NOMO-1 treated with DMSO at 0.1 percent for 48 hours (cell line): ENCODE measurements around the gene HIGD1C.
"Not testable (repeated sequence)": the region's sequence is repeated elsewhere in the genome, so short reads cannot be mapped to it uniquely, and the experiment has no call there.

Experiments used
- DNase-seq: peaks from one replicate; lab custom pipeline; 2025; ENCODE audit not compliant: unreplicated experiment; lab: John Stamatoyannopoulos, UW

Gene HIGD1C

GRCh38 chr12:50952510-50952909 lies at the start of gene HIGD1C:
HIGD1C (plus strand) TSS chr12:50952544; CDS start chr12:50953999, 1,455 bp downstream.
- no peak for DNase-seq

DNA sequence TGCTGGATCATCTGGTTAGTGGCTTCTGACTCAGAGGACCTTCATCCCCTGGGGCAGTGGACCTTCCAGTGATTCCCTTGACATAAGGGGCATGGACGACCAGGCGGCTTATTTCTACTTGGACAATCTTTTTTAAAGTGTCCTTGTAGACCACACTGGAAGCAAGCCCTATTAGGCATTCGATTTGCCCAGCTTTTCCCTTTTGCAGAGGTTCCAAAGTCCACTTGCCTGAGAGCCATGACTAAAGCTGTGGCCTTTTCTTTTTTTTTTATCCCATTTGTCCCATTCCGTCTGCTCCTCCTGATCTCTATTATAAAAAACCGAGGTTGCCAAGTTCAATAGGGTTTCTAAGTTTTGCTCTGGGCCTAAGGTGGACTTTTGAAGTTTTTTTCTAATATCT lies 43.9 kb upstream of the HIGD1C start:
- not testable (repeated sequence) for DNase-seq

DNA sequence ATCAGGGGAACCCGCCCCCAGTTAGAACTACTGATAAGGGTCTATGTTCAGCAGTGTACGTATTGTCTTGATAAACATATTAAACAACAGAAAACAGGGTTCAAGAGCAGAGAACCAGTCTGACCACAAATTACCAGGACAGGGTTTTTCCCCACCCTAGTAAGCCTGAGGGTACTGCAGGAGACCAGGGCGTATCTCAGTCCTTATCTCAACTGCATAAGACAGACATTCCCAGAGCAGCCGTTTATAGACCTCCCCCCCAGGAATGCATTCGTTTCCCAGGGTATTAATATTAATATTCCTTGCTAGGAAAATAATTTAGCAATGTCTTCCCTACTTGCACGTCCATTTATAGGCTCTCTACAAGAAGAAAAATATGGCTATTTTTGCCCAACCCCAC lies 40.0 kb upstream of the HIGD1C start:
- not testable (repeated sequence) for DNase-seq

GRCh38 chr12:50913224-50913623 lies 39.1 kb upstream of the HIGD1C start:
- DNase-seq: no peak

DNA sequence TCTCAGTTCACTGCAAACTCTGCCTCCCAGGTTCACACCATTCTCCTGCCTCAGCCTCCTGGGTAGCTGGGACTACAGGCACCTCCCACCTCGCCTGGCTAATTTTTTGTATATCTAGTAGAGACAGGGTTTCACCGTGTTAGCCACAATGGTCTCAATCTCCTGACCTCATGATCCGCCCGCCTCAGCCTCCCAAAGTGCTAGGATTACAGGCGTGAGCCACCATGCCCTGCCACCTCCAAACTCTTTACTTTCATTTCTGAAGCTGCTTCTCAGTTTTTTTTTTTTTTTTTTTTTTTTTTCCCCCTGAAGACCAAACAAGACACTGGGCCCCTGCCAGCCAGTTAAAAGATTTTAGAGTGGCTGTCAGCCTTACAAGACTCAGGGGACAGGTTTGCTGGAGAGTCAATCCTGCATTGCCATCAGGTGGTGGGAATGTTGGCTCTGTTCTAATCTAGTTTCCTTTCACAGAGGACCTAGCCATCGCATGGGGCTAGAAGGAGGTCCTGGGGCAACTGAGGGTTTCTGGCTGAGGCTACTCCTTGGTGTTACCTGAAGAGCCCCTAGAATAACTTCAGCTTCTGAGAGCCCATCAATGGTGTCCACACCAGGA lies 37.4 kb upstream of the HIGD1C start:
- DNase-seq: no peak

DNA sequence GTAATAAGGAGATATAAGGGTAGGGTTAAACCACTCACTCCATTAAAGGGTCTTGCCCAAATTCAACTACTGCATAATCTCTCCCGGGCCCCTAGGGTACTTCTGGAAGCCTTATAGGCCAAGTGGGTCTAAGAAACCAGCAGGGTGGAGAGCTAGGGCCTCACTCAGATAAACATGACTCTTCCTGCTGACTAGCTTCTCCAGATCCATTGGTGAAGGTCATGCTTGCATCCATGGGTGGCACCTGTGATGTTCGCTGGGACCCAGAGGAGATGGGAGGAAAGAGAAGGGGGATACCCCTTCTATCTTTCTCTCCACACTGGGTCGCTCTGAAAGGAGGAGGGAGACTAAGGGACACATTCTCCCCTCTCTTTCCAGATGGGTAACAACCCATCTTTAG lies 36.1 kb upstream of the HIGD1C start:
- no peak for DNase-seq

DNA sequence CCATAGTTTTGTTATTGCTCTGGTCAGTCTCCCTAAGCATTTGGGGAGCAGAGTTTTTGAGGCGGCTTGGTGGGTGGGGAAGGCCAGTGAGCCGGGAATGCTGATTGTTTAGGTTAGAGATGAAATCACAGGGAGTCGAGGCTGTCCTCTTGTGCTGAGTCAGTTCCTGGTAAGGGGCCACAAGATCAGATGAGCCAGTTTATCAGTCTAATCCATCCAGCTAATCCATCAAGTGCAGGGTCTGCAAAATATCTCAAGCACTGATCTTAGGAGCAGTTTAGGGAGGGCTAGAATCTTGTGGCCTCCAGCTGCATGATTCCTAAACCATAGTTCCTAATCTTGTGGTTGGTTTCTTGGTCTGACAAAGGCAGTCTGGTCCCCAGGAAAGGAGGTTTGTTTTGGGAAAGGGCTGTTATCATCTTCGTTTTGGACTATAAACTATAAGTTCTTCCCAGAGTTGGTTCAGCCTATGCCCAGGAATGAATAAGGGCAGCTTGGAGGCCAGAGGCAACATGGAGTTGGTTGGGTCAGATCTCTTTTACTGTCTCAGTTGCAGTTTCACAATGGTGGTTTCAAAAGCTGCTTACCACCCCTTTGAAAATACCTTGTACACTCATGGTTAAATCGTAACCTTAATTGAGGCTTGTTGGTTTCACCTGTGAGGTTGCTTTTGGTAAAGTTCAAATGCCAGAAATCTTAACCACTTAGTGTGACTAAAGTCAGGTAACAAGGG lies 33.6 kb upstream of the HIGD1C start:
- no peak for DNase-seq

- no peak for DNase-seq
These were observed 29.5 kb upstream of the HIGD1C start for GRCh38 chr12:50922820-50923219.

- peak; percentile 35 for DNase-seq
These were observed 28.8 kb upstream of the HIGD1C start for GRCh38 chr12:50923361-50924130.

DNA sequence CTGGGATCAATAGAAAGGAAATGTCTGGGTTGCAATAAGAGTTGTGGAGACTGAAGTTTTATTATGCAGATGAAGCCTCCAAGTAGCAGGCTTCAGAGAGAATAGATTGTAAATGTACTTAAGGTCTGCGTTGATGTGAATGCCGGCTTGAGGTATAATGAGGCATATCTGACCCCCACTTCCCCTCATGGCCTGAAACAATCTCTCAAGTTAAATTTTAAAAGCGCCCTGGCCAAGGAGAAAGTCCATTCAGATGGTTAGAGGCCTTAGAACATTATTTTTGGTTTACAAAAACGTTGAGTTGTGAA lies 28.3 kb upstream of the HIGD1C start:
- no peak for DNase-seq

DNA sequence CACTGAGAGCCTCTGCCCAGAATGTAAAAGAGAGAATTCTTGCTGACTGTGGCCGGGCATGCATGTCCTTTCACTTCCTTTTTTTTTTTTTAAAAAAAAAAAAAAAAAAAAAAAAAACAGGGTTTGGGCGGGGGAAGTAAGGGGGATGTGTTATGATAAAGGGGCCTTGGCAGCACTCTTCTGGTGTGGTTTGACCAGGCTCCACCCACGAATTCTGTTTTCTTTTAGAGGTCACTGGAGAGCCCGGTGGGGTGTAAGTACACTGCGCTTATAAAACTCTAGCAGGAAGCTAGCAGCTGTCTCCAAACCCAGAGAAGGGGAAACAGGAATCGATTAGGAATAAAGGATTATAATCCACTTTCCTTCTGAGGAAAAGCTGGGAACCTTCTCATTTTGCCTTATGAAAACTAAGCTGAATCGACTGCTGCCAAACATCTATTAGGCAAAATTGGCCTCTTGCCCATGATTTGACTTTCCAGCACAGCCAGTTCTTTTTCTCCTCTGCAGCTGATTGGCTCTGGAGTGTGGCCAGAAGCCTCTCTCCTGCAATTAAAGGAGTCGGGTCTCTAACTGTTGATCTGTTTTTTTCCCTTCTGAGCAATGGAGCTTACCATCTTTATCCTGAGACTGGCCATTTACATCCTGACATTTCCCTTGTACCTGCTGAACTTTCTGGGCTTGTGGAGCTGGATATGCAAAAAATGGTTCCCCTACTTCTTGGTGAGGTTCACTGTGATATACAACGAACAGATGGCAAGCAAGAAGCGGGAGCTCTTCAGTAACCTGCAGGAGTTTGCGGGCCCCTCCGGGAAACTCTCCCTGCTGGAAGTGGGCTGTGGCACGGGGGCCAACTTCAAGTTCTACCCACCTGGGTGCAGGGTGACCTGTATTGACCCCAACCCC lies 27.7 kb upstream of the HIGD1C start:
- DNase-seq: peak; percentile 95

DNA sequence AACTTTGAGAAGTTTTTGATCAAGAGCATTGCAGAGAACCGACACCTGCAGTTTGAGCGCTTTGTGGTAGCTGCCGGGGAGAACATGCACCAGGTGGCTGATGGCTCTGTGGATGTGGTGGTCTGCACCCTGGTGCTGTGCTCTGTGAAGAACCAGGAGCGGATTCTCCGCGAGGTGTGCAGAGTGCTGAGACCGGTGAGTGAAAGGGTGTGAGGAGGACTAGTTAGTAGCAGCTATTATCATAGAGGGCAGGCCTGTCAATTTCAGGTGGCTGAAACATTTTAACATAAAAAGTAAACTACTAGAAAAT lies 27.0 kb upstream of the HIGD1C start:
- DNase-seq: peak; percentile 10

- DNase-seq: no peak
These were observed 26.4 kb upstream of the HIGD1C start for GRCh38 chr12:50925920-50926319.

DNA sequence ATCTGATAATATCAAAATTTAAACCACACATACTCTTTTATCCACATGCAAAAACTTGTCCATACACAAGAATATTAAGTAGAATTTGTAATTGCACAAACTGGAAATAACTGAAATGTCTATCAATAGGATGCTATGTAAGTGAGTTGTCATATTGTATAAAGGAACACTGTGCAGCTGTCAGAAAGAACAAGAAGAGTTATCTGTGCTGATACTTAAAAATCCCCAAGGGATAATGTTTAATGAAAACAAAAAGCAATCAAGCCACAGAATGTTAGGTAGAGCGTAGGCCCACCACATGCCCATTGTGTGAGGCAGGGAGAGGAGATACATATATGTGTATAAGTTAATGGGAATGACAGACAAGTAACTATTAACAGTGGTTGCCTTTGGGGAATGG lies 25.9 kb upstream of the HIGD1C start:
- no peak for DNase-seq

- not testable (repeated sequence) for DNase-seq
These were observed 25.4 kb upstream of the HIGD1C start for GRCh38 chr12:50926932-50927331.

DNA sequence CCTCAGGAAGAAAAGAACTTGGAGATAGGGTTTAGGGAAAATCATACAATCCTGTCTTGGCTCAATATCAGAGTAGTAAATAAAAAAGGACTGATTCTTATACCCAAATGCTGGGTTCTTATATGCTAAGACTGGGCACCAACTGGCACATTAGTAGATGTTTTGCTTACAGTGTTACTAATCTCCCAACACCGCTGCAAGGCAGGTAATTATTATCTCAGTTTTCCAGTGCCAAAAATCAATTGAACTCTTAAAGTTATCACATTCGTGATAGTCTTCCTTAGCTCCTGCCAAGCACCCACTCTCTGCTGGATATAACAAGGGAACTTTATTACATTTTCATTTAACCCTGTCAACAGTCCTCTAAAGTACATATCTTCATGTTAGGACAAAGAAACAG lies 25.0 kb upstream of the HIGD1C start:
- no peak for DNase-seq

DNA sequence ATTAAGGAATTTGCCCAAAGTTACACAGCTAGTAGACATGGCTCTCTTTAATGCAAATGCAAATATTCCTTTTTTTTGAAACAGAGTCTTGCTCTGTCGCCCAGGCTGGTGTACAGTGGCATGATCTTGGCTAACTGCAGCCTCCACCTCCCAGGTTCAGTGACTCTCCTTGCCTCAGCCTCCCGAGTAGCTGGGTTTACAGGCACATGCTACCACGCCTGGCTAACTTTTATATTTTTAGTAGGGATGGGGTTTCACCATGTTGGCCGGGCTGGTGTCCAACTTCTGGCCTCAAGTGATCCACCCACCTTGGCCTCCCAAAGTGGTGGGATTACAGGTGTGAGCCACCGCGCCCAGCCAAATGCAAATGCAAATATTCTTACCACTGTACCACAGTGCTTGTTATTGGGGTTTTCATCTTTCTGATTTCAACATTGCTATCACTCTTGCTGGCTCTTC lies 24.5 kb upstream of the HIGD1C start:
- no peak for DNase-seq

GRCh38 chr12:50928392-50928791 lies 24.0 kb upstream of the HIGD1C start:
- DNase-seq: peak; percentile 50

- no peak for DNase-seq
These were observed 22.5 kb upstream of the HIGD1C start for GRCh38 chr12:50929831-50930230.

DNA sequence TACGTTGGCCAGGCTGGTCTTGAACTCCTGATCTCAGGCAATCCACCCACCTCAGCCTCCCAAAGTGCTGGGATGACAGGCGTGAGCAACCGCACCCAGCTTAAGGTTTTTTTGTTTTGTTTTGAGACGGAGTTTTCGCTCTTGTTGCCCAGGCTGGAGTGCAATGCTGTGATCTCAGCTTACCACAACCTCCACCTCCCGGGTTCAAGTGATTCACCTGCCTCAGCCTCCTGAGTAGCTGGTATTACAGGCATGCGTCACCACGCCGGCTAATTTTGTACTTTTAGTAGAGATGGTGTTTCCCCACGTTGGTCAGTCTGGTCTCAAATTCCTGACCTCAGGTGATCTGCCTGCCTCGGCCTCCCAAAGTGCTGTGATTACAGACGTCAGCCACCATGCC lies 21.9 kb upstream of the HIGD1C start:
- DNase-seq: not testable (repeated sequence)

DNA sequence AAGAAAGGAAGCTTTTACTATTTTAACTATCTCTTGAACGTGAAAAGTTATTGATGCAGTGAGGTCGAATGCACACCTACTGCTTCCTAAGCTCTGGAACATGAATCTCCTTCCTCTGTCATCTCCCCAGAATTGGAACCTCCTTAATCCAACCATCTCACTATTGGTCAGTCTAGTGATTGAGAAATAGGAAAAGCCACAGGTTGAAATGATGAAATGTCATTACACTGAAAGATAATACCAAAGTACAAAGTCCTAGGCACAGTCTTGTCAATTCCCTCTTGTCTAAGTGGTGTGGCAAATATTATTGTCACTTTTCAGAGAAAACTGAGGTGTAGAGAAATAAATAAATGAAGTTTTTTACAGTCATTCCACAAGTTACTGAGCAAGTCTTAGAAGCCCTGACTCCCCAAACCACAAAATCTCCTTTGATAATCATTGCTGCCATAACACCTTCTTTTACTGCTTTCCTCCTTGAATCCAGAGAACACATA lies 19.5 kb upstream of the HIGD1C start:
- DNase-seq: peak; percentile 46
